Testis (tissue), 2 donors: Measurements from ENCODE around the gene UROS.

Experiments
- CTCF ChIP-seq, 3 experiments: fragments of 450-650 bp in 2 of 3; fragments of 200-600 bp in 1 of 3; sonication (generic) in 1 of 3; IDR thresholded peaks; one replicate each; pipeline ENCODE4 v1.5.1; 2016 to 2019; ENCODE audit warnings: antibody characterized with exemption in 3 of 3, mild to moderate bottlenecking in 2 of 3, moderate library complexity in 1 of 3
- POLR2A ChIP-seq: fragments of 450-650 bp; IDR thresholded peaks from one replicate; pipeline ENCODE4 v1.6.1; 2017; ENCODE audit warnings: antibody characterized with exemption, mild to moderate bottlenecking, moderate library complexity

- TF ChIP-seq CTCF (IDR thresholded peaks at IDR 0.05) = no peak
- TF ChIP-seq POLR2A = no peak
Measured at GRCh38 chr10:125765835-125766234, 57.2 kb downstream of the UROS start.
